Daoy (cell line): ENCODE measurements around the gene ZNF677. TPM values are rescaled to one million over a fixed set of nuclear protein-coding genes. Genes with fewer than 3 reads are reported as not detected.
"Not testable (repeated sequence)": the region's sequence is repeated elsewhere in the genome, so short reads cannot be mapped to it uniquely, and the experiment has no call there.

ENCODE experiments used
- DNase-seq: peaks from one replicate; pipeline ENCODE4 v3.0.0-alpha.2; 2015; ENCODE audit warnings: low read depth
- total RNA-seq: library from RNA; depleted of rRNA; stranded (reverse); fragments of >200 nt; shearing (Covaris generic); gene quantifications from 2 replicates; pipeline ENCODE4 v1.2.3, GENCODE V29; 2014; rRNA removed

The ZNF677 gene
- total RNA-seq, 1 experiment from 2014 or later: 16.5 TPM

DNA sequence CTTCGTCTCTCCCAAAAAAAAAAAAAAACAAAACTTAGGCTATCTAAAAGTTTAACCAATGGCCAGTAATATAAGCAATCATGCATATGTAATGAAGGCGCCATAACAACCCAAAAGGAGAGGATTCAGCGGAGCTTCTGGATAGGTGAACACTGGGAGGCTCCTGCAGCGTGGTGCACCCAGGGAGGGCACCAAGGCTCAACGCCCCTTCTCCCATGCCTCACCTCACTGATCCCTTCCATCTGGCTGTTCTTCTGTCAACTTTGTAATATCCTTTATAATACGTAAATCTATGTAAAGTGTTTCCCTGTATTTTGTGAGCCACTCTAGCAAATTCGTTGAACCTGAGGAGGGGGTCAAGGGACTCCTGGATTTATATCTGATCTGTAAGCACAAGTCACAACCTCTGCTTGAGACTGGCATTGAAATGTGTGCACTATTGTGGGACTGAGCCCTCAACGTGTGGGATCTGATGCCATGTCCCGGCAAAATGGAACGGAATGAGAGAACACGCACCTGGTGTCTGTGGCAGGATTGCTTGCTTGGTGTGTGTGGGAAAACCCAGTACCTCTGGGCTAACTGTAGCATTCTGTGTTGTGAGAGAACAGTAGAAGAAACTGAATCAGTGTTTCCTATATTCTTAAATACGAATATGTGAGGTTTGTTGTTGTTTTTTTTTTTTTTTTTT lies 61.0 kb downstream of the ZNF677 start:
- no peak for DNase-seq

DNA sequence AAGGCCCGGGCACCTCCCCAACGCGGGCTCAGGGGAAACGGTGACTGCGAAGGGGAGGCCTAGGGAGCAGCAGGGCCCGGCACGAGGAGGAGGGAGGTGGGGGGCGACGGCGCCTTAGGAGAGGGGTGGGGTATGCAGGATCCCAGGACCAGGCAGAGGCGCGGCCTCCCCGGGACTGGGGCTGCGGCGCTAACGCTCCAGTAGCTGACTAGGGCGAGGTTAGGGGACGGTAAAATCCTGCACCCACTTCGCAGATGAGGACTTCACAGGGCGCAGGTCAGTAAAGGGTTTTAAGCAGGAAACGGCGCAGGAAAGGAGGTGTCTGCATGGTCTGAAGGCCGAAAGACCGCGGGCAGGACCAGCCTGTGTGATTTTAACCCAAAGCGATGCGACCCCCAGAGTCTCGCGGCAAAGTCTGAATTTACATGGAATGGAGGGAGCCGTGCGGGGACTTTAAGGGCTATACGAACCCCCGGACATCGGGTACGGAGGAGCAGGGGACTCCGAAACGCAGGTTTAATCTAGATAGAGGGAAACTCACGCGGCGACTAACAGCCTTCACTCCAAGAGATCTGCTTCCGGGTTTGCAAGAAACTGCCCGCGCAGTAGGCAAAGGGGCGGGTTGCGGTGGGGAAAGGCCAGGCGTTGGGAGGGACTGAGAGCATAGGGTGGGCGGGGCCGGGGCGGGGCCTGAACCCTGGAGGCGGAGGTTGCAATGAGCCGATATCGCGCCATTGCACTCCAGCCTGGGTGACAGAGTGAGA lies 61.7 kb downstream of the ZNF677 start, which contains the start of gene ZNF665:
TSS of gene ZNF665 (minus strand) at position 588 of the 764 bp plus-strand sequence. CDS start 10,460 bp downstream, outside the sequence.
- peak; percentile 94 for DNase-seq

DNA sequence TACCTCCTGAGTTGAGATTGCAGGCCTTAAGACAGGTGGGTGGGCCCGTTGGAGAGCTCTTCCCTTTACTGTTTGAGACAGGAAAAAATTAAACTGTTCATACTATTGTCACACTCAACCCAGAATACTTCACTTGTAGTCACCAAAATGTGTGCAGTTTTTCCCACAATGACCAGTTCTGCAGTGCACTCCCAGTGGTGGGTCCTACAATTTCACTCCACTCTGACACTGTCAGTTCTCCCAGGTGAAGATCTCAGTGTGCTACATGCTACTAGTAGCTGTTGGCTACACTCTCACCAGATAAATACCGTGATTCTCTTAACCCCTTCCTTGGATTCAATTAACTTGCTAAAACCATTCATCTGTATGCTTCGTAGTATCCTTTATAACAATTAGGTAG lies 64.4 kb downstream of the ZNF677 start:
- DNase-seq: no peak

DNA sequence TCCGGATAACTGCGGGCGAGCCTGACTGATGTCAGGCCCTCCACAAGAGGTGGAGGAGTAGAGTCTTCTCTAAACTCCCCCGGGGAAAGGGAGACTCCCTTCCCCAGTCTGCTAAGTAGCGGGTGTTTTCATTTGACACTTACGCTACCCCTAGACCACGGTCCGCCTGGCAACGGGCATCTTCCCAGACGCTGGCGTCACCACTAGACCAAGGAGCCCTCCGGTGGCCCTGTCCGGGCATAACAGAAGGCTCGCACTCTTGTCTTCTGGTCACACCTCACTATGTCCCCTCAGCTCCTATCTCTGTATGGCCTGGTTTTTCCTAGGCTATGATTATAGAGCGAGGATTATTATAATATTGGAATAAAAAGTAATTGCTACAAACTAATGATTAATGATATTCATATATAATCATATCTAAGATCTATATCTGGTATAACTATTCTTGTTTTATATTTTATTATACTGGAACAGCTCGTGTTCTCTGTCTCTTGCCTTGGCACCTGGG lies 64.9 kb downstream of the ZNF677 start:
- DNase-seq: not testable (repeated sequence)

Other genes with a start within 250 kb of the ZNF677 start
- not detected in 2 replicates for gene ERVV-1, start 241.0 kb downstream of the ZNF677 start, total RNA-seq
- gene ERVV-2, start 210.1 kb downstream of the ZNF677 start, total RNA-seq: not detected in 2 replicates
- 7.6 and 12.9 TPM in 2 replicates for gene ZNF160, start 151.5 kb downstream of the ZNF677 start, total RNA-seq
- 8.7 and 11.5 TPM in 2 replicates for gene ZNF415, start 122.0 kb downstream of the ZNF677 start, total RNA-seq
- 7.1 and 10.5 TPM in 2 replicates for gene ZNF347, start 95.8 kb downstream of the ZNF677 start, total RNA-seq
- 3.4 and 3.7 TPM in 2 replicates for gene ZNF665, start 61.5 kb downstream of the ZNF677 start, total RNA-seq
- gene VN1R2, start 3.4 kb upstream of the ZNF677 start, total RNA-seq: not detected in 2 replicates
- not detected in 2 replicates for gene VN1R4, start 12.8 kb upstream of the ZNF677 start, total RNA-seq
- 10.0 and 11.0 TPM in 2 replicates for gene ZNF845, start 78.9 kb upstream of the ZNF677 start, total RNA-seq
- 8.1 and 11.2 TPM in 2 replicates for gene ZNF525, start 110.8 kb upstream of the ZNF677 start, total RNA-seq
- gene ZNF765, start 140.3 kb upstream of the ZNF677 start, total RNA-seq: 11.1 and 12.3 TPM in 2 replicates
- 12.3 and 12.8 TPM in 2 replicates for gene ZNF761, start 177.1 kb upstream of the ZNF677 start, total RNA-seq
- gene ZNF813, start 212.9 kb upstream of the ZNF677 start, total RNA-seq: 4.4 and 8.0 TPM in 2 replicates